ENCODE measurements around the gene THSD1. TPM values are rescaled to one million over a fixed set of nuclear protein-coding genes. Genes with fewer than 3 reads are reported as not detected.
A peak's percentile ranks its signal among the peaks of the same experiment; 100 is the strongest.

THSD1 gene
- total RNA-seq, 2 experiments from 2014 or later = 0.28 TPM; not detected in 1

- Histone ChIP-seq H2AFZ (ENCODE audit: low read length) (no peak overlapping the region), H3K4me1 (ENCODE audit: insufficient read depth, low read length, poor library complexity, severe bottlenecking) (peaks cover 38% of the 10 kb centered on the region), H3K79me2 (ENCODE audit: insufficient read depth, low read depth, low read length) (peaks cover 41% of the 10 kb centered on the region), H3K4me2 (ENCODE audit: low read length) (no peak overlapping the region), H3K9me3 (ENCODE audit: low read length) (no peaks in the 10 kb centered on the region), H3K4me3 (ENCODE audit: low read depth, low read length, poor library complexity, severe bottlenecking) (no peak overlapping the region), H3K9me2 (ENCODE audit: insufficient read depth, low read length) (no peaks in the 10 kb centered on the region), H4K20me1 (ENCODE audit: insufficient read depth, low read length) (peaks cover 19% of the 10 kb centered on the region; the same call in 1 of the 2 replicates), H3K36me3 (ENCODE audit: insufficient read depth, low read length) (peaks cover 16% of the 10 kb centered on the region), H3K27ac (ENCODE audit: low read depth, low read length, poor library complexity, severe bottlenecking) (no peak overlapping the region)
- ChIA-PET CTCF (ENCODE audit: unreplicated experiment) (no interaction called here), POLR2A (interaction anchor here (1.4 kb wide), 1 partner anchor 19 kb away, joined by 3 read pairs; no protein-coding TSS in a partner anchor)
- TF ChIP-seq, protein P1, sequence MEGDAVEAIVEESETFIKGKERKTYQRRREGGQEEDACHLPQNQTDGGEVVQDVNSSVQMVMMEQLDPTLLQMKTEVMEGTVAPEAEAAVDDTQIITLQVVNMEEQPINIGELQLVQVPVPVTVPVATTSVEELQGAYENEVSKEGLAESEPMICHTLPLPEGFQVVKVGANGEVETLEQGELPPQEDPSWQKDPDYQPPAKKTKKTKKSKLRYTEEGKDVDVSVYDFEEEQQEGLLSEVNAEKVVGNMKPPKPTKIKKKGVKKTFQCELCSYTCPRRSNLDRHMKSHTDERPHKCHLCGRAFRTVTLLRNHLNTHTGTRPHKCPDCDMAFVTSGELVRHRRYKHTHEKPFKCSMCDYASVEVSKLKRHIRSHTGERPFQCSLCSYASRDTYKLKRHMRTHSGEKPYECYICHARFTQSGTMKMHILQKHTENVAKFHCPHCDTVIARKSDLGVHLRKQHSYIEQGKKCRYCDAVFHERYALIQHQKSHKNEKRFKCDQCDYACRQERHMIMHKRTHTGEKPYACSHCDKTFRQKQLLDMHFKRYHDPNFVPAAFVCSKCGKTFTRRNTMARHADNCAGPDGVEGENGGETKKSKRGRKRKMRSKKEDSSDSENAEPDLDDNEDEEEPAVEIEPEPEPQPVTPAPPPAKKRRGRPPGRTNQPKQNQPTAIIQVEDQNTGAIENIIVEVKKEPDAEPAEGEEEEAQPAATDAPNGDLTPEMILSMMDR (conservative IDR thresholded peaks at IDR 0.05; ENCODE audit: low read length) = no peak
- DNase-seq (ENCODE audit: low spot score) = no peak
- no TSS peak for BruUV-seq (replicated peaks)
- intact Hi-C loops (cut with micrococcal nuclease; ENCODE audit: unreplicated experiment) = loop anchor here (5.0 to 10.0 kb wide), 4 partner anchors 165 to 1000 kb away; partner anchors contain the start of genes INTS6 and NEK3
These were observed 46.5 kb upstream of the THSD1 start for GRCh38 chr13:52452470-52452869.

- Histone ChIP-seq H3K27ac (ENCODE audit: low read depth, low read length, poor library complexity, severe bottlenecking) (no peak overlapping the region), H3K4me1 (ENCODE audit: insufficient read depth, low read length, poor library complexity, severe bottlenecking) (peaks cover 28% of the 10 kb centered on the region), H3K36me3 (ENCODE audit: insufficient read depth, low read length) (peaks cover 4% of the 10 kb centered on the region; the same call in 1 of the 2 replicates), H3K4me2 (ENCODE audit: low read length) (peak overlapping the region; percentile 64), H4K20me1 (ENCODE audit: insufficient read depth, low read length) (peaks cover 10% of the 10 kb centered on the region; the same call in 1 of the 2 replicates), H3K9me2 (ENCODE audit: insufficient read depth, low read length) (no peaks in the 10 kb centered on the region), H3K79me2 (ENCODE audit: insufficient read depth, low read depth, low read length) (peaks cover 29% of the 10 kb centered on the region), H3K9me3 (ENCODE audit: low read length) (no peaks in the 10 kb centered on the region), H2AFZ (ENCODE audit: low read length) (peak overlapping the region; percentile 25; the same call in 1 of the 2 replicates), H3K4me3 (ENCODE audit: low read depth, low read length, poor library complexity, severe bottlenecking) (no peak overlapping the region)
- TF ChIP-seq, protein P1 (conservative IDR thresholded peaks at IDR 0.05; ENCODE audit: low read length) = no peak
- no peak for TF ChIP-seq EZH2phosphoT487 (IDR thresholded peaks at IDR 0.05; ENCODE audit: borderline replicate concordance, low read depth, low read length)
- ChIA-PET CTCF (ENCODE audit: unreplicated experiment) (interaction anchor here (0.6 to 0.7 kb wide), 2 partner anchors 105 to 112 kb away, joined by 3 to 4 read pairs; no protein-coding TSS in a partner anchor), POLR2A (interaction anchor here (0.5 to 1.1 kb wide), 3 partner anchors 8 to 58 kb away, joined by 3 to 6 read pairs (median 4); no protein-coding TSS in a partner anchor)
- no TSS peak for BruUV-seq (replicated peaks)
- intact Hi-C loops (cut with micrococcal nuclease; ENCODE audit: unreplicated experiment) = loop anchor here (5.0 to 10.0 kb wide), 4 partner anchors 166 to 999 kb away; partner anchors contain the start of genes INTS6 and NEK3
- DNase-seq (ENCODE audit: low spot score) = no peak
These were observed 45.3 kb upstream of the THSD1 start for GRCh38 chr13:52451135-52451804.

DNA sequence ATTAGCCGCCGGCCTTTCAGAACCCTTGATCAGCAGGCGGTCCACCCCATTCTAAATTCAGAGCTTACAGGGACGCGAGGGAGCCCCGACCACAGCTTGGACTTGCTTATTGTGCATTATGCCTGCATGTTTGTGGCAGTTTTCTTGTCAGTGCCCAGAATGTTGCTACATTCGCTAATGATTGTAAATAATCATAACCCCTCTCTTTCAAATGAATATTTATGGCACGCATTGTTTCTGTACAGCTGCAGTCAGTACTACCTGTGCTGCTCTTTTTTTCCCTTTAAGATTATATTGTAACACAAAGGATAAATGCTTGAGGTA, 44.8 kb upstream of the THSD1 start:
- TF ChIP-seq, protein P1 (conservative IDR thresholded peaks at IDR 0.05; ENCODE audit: low read length) = no peak; the same call in 1 of the 2 replicates
- no peak for TF ChIP-seq EZH2phosphoT487 (IDR thresholded peaks at IDR 0.05; ENCODE audit: borderline replicate concordance, low read depth, low read length)
- Histone ChIP-seq H3K9me3 (ENCODE audit: low read length) (no peaks in the 10 kb centered on the region), H3K36me3 (ENCODE audit: insufficient read depth, low read length) (no peaks in the 10 kb centered on the region), H3K4me3 (ENCODE audit: low read depth, low read length, poor library complexity, severe bottlenecking) (peak overlapping the region; percentile 75), H4K20me1 (ENCODE audit: insufficient read depth, low read length) (0 out of 2 replicates have a peak, but pooled peaks cover 5% of the 10 kb centered on the region), H3K27ac (ENCODE audit: low read depth, low read length, poor library complexity, severe bottlenecking) (no peak overlapping the region), H3K4me2 (ENCODE audit: low read length) (peak overlapping the region; percentile 64), H3K9me2 (ENCODE audit: insufficient read depth, low read length) (no peaks in the 10 kb centered on the region), H3K79me2 (ENCODE audit: insufficient read depth, low read depth, low read length) (peaks cover 24% of the 10 kb centered on the region; the same call in 1 of the 2 replicates), H3K4me1 (ENCODE audit: insufficient read depth, low read length, poor library complexity, severe bottlenecking) (peaks cover 28% of the 10 kb centered on the region), H2AFZ (ENCODE audit: low read length) (peak overlapping the region; percentile 25; the same call in 1 of the 2 replicates)
- ChIA-PET POLR2A (interaction anchor here (1.1 kb wide), 2 partner anchors 8 to 14 kb away, joined by 4 to 6 read pairs; no protein-coding TSS in a partner anchor), CTCF (ENCODE audit: unreplicated experiment) (interaction anchor here (0.6 to 0.7 kb wide), 2 partner anchors 105 to 112 kb away, joined by 3 to 4 read pairs; no protein-coding TSS in a partner anchor)
- DNase-seq (ENCODE audit: low spot score) = no peak
- intact Hi-C loops (cut with micrococcal nuclease; ENCODE audit: unreplicated experiment) = loop anchor here (1.0 to 10.0 kb wide), 5 partner anchors 107 to 998 kb away; partner anchors contain the start of genes INTS6 and NEK3
- no TSS peak for BruUV-seq (replicated peaks)
